ENCODE measurements around the gene TPSAB1.
"Not testable (repeated sequence)": the region's sequence is repeated elsewhere in the genome, so short reads cannot be mapped to it uniquely, and the experiment has no call there.

Gene TPSAB1

DNA sequence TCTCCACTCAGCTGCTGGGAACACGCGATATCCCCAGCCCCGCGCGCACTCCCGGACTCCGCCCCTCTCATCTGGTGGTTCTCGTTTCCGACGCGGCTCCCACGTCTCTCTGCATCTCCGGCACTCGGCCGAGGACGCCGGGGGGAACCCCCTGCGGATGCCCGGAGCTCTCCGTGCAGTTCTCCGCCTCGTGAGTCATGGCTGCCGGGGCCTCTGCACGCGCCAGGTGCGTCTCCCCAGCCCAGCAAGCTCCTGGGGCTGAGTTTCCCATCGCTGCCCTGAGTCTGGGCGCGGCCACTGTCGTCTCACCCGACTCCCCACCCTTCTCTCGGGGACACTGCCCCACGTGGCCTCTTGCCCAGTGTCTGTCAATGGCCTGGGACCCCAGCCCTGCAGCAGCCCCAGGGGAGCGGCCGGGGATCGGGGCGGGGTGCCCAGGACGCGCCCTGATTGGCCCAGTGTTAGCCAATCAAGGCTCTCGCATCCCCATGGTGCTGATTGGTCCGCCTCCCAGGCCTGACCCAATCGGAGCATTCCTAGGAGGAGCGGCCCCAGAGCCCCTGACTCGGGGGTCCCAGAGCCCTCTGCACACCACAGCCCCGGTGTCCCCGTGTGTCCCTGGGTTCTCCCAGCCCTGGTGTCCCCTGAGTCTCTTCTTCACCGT, 13.3 kb downstream of the TPSAB1 start:
- not testable (repeated sequence) for DNase-seq

DNA sequence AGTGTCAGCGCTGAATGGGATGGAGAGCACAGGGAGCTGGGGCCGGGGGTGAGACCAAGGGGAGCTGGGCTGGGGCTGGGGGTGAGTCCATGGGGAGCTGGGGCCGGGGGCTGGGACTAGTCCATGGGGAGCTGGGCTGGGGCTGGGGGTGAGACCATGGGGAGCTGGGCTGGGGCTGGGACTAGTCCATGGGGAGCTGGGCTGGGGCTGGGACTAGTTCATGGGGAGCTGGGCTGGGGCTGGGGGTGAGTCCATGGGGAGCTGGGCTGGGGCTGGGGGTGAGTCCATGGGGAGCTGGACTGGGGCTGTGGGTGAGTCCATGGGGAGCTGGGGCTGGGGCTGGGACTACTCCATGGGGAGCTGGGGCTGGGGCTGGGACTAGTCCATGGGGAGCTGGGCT, 14.3 kb downstream of the TPSAB1 start:
- not testable (repeated sequence) for DNase-seq

GRCh38 chr16:1255276-1256122, 15.0 kb downstream of the TPSAB1 start, which contains the start of gene TPSD1:
Gene TPSD1, plus strand, starts transcription at chr16:1256069. Its CDS starts 212 bp downstream, at chr16:1256281.
- DNase-seq, result not testable (repeated sequence)

DNA sequence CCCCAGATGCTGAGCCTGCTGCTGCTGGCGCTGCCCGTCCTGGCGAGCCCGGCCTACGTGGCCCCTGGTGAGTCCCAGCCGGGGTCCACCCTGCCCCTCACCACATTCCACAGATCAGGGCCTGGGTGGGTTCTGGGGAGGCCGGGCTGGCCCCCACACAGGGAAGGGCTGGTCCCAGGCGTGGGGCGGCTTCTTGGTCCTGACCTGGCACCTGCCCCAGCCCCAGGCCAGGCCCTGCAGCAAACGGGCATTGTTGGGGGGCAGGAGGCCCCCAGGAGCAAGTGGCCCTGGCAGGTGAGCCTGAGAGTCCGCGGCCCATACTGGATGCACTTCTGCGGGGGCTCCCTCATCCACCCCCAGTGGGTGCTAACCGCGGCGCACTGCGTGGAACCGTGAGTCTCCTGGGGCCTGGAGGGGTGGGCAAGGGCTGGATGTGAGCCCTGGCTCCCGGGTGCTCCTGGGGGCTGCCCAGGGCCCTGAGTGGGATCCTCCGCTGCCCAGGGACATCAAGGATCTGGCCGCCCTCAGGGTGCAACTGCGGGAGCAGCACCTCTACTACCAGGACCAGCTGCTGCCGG, 15.9 kb downstream of the TPSAB1 start:
- DNase-seq, result not testable (repeated sequence)

DNA sequence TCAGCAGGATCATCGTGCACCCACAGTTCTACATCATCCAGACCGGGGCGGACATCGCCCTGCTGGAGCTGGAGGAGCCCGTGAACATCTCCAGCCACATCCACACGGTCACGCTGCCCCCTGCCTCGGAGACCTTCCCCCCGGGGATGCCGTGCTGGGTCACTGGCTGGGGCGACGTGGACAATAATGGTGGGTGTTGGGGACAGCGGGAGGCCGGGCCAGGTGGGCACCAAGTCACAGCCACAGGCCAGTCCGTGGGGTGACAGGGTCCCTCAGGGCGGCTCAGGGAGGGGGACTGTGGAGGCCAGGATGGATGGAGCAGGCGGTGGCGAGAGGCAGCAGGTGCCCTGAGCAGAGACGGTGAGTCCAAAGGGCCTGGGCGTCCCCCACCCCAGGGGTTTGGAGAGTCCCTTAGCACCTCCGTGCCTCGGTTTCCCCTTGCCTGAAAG, 16.4 kb downstream of the TPSAB1 start:
- DNase-seq, result no peak

DNA sequence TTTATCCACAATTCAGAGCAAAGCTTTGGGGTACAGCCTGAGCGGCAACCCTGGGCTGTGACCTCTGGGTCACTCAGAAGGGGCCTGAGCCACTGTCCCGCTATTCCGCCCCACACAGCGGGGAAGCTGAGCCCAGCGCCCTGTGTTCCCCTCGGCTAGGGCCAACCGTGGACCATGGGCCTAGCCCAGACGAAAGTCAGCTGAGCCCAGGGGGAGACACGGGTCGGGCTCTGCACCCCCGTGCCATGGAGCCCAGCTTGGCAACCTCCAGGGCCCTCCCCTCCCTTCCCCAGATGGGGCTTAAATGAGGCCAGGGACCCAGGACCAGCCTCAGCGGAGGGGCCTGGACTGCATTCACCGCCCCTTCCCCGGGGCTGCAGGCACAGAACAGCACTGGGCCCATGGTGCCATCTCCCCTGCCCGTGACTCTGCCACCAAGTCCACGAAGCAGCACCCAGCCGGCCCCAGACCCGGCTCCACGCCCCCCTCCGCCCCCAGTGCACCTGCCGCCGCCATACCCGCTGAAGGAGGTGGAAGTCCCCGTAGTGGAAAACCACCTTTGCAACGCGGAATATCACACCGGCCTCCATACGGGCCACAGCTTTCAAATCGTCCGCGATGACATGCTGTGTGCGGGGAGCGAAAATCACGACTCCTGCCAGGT, 17.2 kb downstream of the TPSAB1 start:
- DNase-seq, result no peak

DNA sequence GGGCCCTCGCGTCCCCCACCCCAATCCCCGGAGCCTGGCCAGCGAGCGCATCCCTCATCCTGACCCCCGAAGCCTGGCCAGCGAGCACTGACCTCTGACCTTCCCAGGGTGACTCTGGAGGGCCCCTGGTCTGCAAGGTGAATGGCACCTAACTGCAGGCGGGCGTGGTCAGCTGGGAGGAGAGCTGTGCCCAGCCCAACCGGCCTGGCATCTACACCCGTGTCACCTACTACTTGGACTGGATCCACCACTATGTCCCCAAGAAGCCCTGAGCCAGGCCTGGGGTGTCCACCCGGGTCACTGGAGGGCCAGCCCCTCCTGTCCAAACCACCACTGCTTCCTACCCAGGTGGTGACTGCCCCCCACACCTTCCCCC, 17.7 kb downstream of the TPSAB1 start:
- DNase-seq, result no peak

DNA sequence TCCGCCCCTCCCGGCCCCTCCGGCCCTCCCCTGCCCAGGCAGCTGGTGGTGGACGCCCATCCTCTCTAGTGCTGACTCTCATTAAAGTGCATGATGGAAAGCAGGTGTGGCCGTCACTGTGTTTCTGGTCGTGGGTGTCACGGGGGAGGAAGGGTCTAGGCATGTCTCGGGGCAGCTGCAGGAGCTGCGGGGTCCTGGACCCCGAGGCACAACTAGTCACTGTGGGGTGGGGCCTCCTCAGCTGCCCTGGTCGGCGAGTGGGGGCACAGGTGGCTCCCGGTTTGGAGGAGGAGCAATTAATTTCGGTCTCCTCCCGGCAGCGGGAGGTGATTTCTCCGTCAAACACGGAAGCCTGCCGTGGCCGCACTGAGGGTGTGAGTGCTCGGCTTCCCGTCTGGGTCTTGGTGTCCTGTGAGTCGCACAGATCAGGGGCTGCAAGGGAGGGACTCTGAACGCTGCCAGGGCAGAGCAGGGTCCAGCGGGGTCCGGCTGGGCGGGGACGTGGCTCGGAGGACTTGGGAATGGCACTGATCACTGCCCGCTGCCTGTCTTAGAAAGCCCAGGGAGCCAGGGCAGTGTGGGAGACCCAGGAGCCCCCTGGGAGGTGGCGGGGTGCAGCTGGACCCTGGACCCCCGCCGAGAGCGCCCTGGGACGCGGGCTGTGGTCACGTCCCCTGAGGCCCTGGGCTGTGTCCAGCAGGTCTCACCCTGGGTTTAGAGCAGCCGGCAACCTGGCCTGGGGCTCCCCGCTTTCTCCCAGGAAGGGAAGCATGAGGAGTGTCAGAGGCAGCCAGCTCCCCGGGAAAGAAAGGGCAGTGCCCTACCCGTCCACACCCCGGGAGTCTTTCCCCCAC, 18.6 kb downstream of the TPSAB1 start:
- no peak for DNase-seq

- no peak for DNase-seq
Measured at GRCh38 chr16:1259760-1260068, 19.2 kb downstream of the TPSAB1 start.

DNA sequence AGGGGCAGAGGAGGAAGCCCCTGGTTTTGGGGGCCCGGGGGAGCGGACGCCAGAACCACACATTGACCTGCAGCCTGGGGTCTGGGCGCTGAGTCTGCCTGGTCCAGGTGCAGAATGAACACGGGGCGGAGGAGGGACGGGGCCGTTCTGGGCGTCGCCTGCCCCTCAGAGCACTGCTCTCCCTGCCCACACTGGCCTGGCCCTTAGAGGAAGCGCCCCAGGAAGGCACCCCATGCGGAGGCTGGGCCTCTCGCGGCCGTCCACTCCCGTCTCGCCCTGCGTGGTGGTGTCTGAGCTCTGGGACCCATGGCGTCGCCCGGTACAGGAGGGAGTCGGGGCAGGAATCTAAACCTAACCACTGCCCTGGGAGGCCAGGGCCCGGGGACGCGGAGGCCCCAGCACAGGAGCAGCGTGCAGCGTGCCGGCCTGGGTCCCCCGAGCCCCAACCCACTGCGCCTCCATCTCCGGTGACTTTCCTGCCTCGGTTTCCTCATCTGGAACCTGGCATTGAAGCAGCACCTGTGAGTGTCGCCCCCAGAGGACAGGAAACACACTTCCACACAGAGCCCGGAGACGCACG, 19.7 kb downstream of the TPSAB1 start:
- no peak for DNase-seq

DNA sequence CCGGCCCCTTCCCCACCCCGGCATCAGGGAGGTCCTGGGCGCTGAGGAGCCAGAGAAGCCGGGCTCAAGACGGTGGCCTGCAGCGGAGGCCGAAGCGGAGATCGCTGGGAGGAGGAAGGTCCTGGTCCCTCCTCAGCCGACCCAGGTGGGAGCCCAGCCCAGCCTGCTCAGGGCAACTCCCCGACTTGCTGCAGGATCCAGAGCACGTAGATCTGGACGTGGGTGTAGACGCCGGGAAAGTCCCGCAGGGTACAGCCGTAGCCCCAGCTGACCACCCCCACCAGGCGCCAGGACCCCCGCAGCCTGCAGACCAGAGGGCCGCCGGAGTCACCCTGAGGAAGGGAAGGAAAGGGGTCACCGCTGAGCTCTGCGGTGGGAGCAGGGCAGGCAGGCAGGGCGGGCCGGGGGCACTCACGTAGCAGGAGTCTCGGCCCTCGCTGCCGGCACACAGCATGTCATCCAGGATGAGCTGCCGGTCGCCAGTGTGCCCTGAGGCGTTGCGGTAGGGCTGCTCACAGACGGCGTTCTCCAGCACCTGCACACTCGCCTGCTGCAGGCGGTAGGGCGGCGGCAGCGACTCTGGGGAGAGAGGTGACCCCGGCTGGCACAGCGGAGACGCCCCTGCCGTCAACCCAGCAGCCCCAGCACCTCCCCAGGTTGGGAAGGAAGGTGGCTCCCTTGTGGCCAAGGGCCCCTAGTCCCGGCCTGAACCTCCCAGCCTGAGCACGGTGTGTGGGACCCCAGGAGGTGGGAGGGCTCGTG, 20.8 kb downstream of the TPSAB1 start:
- no peak for DNase-seq

GRCh38 chr16:1262210-1262845, 21.8 kb downstream of the TPSAB1 start:
- no peak for DNase-seq

GRCh38 chr16:1262846-1263221, 22.3 kb downstream of the TPSAB1 start:
- DNase-seq, result no peak

GRCh38 chr16:1263591-1264344, 23.3 kb downstream of the TPSAB1 start:
- no peak for DNase-seq

GRCh38 chr16:1264345-1265089, 24.0 kb downstream of the TPSAB1 start:
- DNase-seq, result no peak

- no peak for DNase-seq
Measured at GRCh38 chr16:1265090-1265630, 24.7 kb downstream of the TPSAB1 start.

DNA sequence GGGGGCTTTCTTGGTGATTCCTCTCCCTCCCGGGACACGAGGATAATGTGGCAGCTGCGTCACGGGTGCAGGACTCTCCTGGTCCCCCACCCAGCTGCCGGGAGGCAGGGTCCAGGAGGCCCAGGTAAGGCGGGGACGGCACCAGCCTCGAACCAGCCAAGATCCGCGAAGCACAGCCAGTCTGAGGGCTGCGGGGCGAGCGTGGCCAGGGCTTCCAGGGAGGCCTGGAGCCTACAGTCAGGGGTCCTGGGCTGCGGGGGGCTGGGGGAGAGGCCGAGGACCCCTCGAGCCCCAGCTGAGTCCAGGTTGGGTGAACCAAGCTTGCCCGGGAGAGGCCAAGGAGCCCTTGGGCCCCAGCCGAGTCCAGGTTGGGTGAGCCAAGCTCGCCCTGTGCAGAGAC, 25.3 kb downstream of the TPSAB1 start:
- no peak for DNase-seq

- DNase-seq, result not testable (repeated sequence)
Measured at GRCh38 chr16:1269418-1269817, 28.9 kb downstream of the TPSAB1 start.

DNA sequence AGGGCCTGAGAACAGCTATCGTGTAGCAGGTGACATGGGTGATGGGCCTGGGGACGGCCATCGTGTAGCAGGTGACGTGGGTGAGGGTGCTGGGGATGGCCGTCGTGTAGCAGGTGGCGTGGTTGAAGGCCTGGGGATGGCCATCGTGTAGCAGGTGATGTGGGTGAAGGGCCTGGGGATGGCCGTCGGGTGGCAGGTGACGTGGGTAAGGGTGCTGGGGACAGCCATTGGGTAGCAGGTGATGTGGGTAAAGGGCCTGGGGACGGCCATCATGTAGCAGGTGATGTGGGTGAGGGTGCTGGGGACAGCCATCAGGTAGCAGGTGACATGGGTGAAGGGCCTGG, 30.8 kb downstream of the TPSAB1 start:
- DNase-seq, result no peak

Measured in NCI-H1436 treated with DMSO at 0.1 percent for 48 hours (cell line).